Adipose tissue (tissue), 3 donors: ENCODE results near the gene MTA3. TPM values are rescaled to one million over a fixed set of nuclear protein-coding genes. Genes with fewer than 3 reads are reported as not detected.

Experiments
- H3K27ac ChIP-seq: one replicate; pipeline ENCODE4 v1.5.1; 2013; ENCODE audit warnings: low read depth, low read length
- WGBS, 3 donors: extraction: QIAGEN DNeasy Blood & Tissue Kit; methylation state at CpG; one replicate each; pipeline ENCODE4 v1.1.7; 2013; 5-methylcytosine and 5-hydroxymethylcytosine counted together
- polyA plus RNA-seq, 3 donors: library from polyadenylated mRNA; stranded (reverse); fragments of 200-250 nt; gene quantifications; one replicate each; pipeline ENCODE4 v1.2.3, GENCODE V29; 2013
- donor health status: healthy with polysubstance abuse.
- donor health status: Bipolar disorder and iron deficiency.
- donor health status: healthy.

MTA3 gene
- polyA plus RNA-seq, 3 donors: 17.2 to 28.3 (median 20.0) TPM

GRCh38 chr2:42747422-42747821 lies 179.0 kb downstream of the MTA3 start:
- H3K27ac ChIP-seq: no peak overlapping the region
- 97 to 100% (median 99%) methylated on average over 3 of the region's 3 CpGs for WGBS, 3 donors

GRCh38 chr2:42748840-42749239 lies 180.4 kb downstream of the MTA3 start:
- H3K27ac ChIP-seq: no peak overlapping the region
- 92 to 98% (median 95%) methylated on average over 4 of the region's 4 CpGs for WGBS, 3 donors

- 39 to 64% (median 51%) methylated on average over 2 of the region's 2 CpGs for WGBS, 3 donors
- no peak overlapping the region for H3K27ac ChIP-seq
Observed at GRCh38 chr2:42752314-42752713, 183.9 kb downstream of the MTA3 start.

GRCh38 chr2:42752816-42753813 lies 184.7 kb downstream of the MTA3 start:
- 73 to 84% (median 79%) methylated on average over 24 of the region's 24 CpGs for WGBS, 3 donors
- no peak overlapping the region for H3K27ac ChIP-seq

GRCh38 chr2:42754021-42754775 lies 185.8 kb downstream of the MTA3 start:
- H3K27ac ChIP-seq: no peak overlapping the region

GRCh38 chr2:42754776-42755140 lies 186.3 kb downstream of the MTA3 start:
- H3K27ac ChIP-seq: no peak overlapping the region
- WGBS, 3 donors: 73 to 88% (median 76%) methylated on average over 8 of the region's 8 CpGs

More at GRCh38 chr2:42754021-42754775, 185.8 kb downstream of the MTA3 start:
- 48 to 66% (median 62%) methylated on average over 11 of the region's 11 CpGs for WGBS, 3 donors

GRCh38 chr2:42755191-42755880 lies 186.9 kb downstream of the MTA3 start:
- H3K27ac ChIP-seq: no peak overlapping the region
- WGBS, 3 donors: 57 to 65% (median 58%) methylated on average over 14 of the region's 14 CpGs

GRCh38 chr2:42756150-42756775 lies 187.8 kb downstream of the MTA3 start:
- no peak overlapping the region for H3K27ac ChIP-seq
- 77 to 90% (median 87%) methylated on average over 10 of the region's 10 CpGs for WGBS, 3 donors

- H3K27ac ChIP-seq: no peak overlapping the region
- 76 to 94% (median 79%) methylated on average over 6 of the region's 6 CpGs for WGBS, 3 donors
Observed at GRCh38 chr2:42756966-42757513, 188.6 kb downstream of the MTA3 start.

- H3K27ac ChIP-seq: no peak overlapping the region
- 84 to 93% (median 90%) methylated on average over 4 of the region's 4 CpGs for WGBS, 3 donors
Observed at GRCh38 chr2:42757981-42758740, 189.7 kb downstream of the MTA3 start.

GRCh38 chr2:42758751-42759150 lies 190.3 kb downstream of the MTA3 start:
- no peak overlapping the region for H3K27ac ChIP-seq
- 93 to 95% (median 95%) methylated on average over 1 of the region's 1 CpG for WGBS, 3 donors

- H3K27ac ChIP-seq: no peak overlapping the region
- 90 to 96% (median 94%) methylated on average over 9 of the region's 9 CpGs for WGBS, 3 donors
Observed at GRCh38 chr2:42761554-42761953, 193.1 kb downstream of the MTA3 start.

- WGBS, 3 donors: 84 to 95% (median 94%) methylated on average over 5 of the region's 5 CpGs
- H3K27ac ChIP-seq: no peak overlapping the region
Observed at GRCh38 chr2:42762155-42762554, 193.7 kb downstream of the MTA3 start.

GRCh38 chr2:42762823-42763804 lies 194.7 kb downstream of the MTA3 start:
- H3K27ac ChIP-seq: no peak overlapping the region
- 91 to 96% (median 93%) methylated on average over 43 to 45 of the region's 45 CpGs for WGBS, 3 donors

- H3K27ac ChIP-seq: no peak within 1 kb of the TSS
- WGBS, 3 donors: 46 to 64% (median 55%) methylated on average over 5 of the region's 5 CpGs
Observed at GRCh38 chr2:42764096-42764495, 195.7 kb downstream of the MTA3 start, which contains the start of gene OXER1. Gene OXER1, minus strand, starts transcription at chr2:42764135. Its CDS starts 73 bp downstream, at chr2:42764062.

GRCh38 chr2:42764901-42765300 lies 196.5 kb downstream of the MTA3 start:
- H3K27ac ChIP-seq: no peak overlapping the region
- 87 to 97% (median 90%) methylated on average over 2 of the region's 2 CpGs for WGBS, 3 donors
